HG03095 (cell line): ENCODE results near the gene BRMS1L.
"Not testable (repeated sequence)": the region's sequence is repeated elsewhere in the genome, so short reads cannot be mapped to it uniquely, and the experiment has no call there.

ENCODE experiments used
- ATAC-seq: cut with Tn5 transposase; IDR thresholded peaks from one replicate; pipeline ENCODE4 v1.9.1; 2021; ENCODE audit warnings: moderate library complexity; ENCODE audit not compliant: unreplicated experiment

BRMS1L gene

DNA sequence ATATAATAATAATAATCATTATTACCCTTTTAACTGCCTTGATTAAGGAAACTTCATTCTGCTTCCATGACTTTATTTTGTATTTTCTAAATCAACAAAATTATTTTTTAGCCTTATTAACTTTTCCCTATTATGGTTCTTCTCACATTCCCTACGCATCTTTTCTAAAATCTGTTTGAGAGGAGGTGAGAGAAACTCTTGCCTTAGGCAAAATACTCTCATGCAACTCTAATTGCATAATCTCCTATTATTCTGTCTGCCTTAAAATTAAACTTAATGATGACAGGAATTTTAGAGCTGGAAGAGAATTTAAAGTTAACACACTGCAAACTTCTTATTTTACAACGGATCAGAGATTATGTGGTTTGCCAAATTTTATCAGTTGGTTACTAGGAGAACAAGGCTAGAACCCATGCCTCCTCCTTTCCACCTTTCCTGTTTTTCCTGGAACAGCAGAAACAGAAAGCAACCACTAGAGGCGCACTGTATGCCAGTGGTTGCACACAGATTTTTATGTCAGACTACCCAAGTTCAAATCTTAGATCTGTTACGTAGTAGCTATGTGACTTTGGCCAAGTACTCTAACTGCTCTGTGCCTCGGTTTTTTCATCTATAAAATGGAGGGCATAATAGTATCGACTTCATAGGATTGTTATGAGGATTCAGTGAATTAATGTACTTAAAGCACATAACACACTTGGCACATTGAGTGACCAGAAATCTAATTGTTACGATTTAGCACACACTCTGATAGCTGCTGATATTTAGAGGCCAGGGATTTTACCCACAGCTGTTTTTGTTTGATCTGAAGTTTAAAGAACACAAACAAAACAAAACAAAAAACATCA is 4.3 kb upstream of the BRMS1L start:
- no peak for ATAC-seq

DNA sequence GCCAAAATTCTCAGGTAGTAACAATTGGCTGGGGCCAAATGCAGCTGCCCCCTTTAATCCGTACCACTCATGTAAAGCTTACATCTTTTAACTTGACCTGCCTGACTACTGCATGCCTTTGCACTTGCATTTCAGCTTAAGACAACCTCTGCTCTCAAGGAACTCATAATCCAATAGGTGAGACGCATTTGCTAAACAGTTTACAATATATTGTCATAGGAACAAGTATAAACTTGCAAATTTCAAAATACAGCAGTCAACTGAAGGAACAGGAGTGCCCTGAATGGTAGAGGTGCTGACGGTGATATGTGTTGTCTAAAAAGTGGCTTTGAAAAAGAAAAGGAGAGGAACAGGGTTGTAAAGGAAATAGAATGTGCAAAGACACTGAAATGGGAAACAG is 3.6 kb upstream of the BRMS1L start:
- ATAC-seq, result no peak

DNA sequence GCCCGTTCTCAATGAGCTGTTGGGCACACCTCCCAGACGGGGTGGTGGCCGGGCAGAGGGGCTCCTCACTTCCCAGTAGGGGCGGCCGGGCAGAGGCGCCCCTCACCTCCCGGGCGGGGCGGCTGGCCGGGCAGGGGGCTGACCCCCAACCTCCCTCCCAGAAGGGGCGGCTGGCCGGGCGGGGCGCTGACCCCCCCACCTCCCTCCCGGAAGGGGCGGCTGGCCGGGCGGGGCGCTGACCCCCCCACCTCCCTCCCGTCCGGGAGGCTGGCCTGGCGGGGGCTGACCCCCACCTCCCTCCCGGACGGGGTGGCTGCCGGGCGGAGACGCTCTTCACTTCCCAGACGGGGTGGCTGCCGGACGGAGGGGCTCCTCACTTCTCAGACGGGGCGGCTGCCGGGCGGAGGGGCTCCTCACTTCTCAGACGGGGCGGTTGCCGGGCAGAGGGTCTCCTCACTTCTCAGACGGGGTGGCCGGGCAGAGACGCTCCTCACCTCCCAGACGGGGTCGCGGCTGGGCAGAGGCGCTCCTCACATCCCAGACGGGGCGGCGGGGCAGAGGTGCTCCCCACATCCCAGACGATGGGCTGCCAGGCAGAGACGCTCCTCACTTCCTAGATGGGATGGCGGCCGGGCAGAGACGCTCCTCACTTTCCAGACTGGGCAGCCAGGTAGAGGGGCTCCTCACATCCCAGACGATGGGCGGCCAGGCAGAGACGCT is 1.5 kb upstream of the BRMS1L start:
- not testable (repeated sequence) for ATAC-seq

DNA sequence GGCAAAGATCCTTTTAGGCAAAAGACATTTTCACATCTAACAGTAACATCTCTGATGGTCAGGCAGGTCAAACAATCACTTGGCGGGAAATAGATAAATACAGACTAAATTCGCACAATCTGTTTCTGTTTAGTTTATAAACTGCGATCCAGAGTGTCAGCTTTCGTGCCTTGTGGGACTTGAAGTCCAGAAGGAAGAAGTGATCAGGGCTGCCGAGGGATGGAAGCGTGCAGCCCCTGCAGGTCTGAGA is 245 bp upstream of the BRMS1L start:
- ATAC-seq, result no peak

DNA sequence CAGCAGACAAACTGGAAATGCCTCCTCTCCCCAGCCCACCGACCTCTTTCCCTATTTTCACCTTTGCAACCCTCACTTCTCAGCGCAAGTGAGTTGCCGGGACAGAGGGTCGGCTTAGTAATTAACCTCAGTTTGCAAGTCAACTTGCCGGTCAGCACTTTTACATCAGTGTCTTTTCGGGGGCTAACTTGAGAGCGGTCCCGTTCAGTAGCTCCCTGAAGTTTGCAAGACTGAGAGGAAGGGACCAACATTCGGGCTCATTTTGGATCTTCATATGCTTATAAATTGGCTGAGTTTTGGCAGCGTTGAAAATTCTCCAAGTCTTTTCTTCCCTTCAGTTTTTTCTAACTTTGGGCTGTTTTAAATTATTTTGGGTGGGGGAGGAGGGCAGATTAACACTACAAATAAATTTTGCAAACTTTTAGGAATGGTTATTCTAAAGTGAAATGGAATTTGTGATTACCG is 846 bp downstream of the BRMS1L start:
- ATAC-seq, result no peak

DNA sequence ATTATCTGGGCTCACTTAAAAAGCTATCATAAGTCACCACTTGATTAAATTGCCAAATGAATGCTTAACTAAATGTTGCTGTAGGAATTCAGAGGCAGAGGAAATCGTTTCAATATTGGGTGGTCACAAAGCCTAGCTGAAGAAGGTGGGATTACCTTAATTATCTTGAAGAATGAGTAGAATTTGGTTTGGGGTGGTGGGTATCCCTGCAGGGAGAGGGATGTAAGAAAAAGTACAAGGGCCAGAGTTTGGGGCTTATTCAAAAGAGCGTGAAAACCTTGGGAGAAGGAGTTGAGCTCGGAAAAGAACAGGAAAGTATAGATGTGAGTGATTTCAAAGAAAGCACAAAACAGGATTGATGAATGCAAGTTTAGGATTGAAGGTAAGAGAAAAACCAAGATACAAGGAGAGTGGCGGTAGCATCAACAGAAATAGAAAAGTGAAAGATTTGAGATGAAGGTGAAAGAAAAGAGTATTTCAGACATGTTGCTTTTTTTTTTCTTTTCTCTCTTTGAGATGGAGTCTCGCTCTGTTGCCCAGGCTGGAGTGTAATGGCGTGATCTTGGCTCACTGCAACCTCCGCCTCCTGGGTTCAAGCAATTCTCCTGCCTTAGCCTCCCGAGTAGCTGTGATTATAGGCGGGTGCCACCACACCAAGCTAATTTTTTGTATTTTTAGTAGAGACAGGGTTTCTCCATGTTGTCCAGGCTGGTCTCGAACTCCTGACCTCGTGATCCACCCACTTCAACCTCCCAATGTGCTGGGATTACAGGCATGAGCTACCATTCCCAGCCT is 1.7 kb downstream of the BRMS1L start:
- no peak for ATAC-seq

DNA sequence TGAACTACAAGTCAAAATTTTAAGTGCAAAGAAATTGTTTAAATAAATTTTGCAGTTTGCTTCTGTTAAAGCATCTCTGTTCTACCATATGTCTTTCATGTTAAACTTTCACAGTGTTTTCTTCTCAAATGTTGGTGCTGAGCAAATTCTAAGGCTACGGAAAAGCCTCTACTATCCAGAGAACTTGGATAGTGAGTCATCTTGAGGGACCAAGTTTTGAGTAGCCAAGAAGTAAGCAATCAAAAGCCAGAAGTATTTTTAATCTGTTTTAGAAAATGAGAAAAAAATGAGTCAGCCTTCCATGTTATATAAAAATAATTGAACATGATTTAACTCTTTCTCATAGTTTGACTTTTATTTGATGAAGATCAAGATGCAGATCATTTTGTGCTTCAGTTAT is 3.3 kb downstream of the BRMS1L start:
- ATAC-seq, result no peak

DNA sequence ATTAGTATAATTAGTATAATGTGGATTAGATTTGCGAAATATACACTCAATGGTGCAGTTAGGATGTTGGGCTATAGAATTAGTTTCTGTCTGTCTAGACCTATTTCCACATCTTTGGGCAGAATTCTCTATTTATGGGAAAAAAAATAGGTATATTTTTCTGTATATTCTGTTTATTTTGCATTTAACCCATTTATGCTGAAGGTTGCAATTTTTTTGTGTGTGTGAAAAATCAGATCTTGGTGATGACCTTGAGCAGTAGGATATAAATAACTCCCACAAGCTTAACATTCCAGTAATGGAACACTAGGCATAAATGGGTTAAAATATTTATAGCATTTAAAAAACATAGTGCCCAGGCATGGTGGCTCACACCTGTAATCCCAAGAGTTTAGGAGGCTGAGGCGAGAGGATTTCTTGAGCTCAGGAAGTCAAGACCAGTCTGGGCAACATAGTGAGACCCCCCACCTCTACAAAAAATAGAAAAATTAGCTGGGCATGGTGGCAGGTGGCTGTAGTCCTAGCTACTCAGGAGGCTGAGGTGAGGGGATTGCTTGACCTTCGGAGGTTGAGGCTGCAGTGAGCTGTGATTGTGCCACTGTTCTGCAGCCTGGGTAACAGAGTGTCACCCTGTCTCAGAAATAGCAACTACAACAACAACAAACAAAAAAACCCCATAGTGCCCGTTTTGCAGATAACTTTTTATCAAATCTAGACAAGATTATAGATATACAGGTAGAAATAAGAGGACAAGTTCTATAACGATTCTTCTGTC is 9.3 kb downstream of the BRMS1L start:
- ATAC-seq, result no peak

DNA sequence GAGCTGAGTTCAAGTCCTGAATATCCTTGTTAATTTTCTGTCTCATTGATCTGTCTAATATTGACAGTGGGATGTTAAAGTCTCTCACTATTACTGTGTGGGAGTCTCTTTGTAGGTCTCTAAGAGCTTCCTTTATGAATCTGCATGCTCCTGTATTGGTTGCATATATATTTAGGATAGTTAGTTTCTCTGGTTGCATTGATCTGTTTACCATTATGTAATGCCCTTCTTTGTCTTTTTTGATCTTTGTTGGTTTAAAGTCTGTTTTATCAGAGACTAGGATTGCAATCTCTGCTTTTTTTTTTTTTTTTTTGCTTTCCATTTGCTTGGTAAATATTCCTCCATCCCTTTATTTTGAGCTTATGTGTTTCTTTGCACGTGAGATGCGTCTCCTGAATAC is 15.6 kb downstream of the BRMS1L start:
- ATAC-seq, result not testable (repeated sequence)

DNA sequence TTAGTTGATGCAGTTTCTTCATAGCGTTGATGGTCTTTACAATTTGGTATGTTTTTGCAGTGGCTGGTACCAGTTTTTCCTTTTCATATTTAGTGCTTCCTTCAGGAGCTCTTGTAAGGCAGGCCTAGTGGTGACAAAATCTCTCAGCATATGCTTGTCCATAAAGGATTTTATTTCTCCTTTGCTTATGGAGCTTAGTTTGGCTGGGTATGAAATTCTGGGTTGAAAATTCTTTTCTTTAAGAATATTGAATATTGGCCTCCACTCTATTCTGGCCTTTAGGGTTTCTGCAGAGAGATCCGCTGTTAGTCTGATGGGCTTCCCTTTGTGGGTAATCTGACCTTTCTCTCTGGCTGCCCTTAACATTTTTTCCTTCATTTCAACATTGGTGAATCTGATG is 16.1 kb downstream of the BRMS1L start:
- not testable (repeated sequence) for ATAC-seq

DNA sequence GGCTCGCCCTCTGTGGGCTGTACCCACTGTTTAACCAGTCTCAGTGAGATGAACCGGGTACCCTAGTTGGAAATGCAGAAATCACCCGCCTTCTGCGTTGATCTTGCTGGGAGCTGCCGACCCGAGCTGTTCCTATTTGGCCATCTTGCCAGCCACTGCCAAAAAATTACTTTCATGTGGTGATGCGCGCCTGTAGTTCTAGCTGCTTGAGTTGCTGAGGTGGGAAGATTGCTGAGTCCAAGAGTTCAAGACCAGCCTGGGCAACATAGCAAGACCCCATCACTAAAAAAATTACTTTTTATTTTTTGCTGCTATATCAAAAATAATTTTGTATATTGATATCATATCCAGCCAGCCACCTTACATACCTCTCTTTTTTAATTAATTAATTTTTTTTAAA is 18.4 kb downstream of the BRMS1L start:
- no peak for ATAC-seq

DNA sequence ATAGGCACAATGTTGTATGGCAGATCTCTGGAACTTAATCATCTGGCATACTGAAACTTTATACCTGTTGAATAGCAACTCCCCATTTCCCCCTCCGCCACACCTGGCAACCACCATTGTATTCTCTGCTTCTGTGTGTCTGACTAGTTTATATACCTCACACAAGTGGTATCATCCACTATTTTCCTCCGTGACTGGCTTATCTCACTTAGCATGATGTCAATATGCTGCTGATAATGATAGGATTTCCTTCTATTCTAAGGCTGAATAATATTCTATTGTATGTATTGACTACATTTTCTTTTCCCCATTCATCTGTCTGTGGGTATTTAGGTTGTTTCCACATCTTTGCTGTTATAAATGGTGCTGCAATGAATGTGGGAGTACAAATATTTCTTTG is 21.5 kb downstream of the BRMS1L start:
- ATAC-seq, result no peak

DNA sequence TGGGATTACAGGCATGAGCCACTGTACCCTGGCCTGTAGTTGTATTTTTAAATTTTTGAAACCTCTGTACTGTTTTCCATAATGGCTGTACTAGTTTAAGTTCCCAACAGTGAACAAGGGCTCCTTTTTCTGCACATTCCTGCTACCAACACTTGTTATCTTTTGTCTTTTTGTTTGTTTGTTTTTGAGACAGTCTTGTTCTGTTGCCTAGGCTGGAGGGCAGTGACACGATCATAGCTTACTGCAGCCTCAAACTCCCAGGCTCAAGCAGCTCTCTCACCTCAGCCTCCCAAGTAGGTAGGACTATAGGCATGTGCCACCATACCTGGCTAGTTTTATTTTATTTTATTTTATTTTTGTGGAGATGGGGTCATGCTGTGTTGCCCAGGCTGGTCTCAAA is 23.0 kb downstream of the BRMS1L start:
- no peak for ATAC-seq

DNA sequence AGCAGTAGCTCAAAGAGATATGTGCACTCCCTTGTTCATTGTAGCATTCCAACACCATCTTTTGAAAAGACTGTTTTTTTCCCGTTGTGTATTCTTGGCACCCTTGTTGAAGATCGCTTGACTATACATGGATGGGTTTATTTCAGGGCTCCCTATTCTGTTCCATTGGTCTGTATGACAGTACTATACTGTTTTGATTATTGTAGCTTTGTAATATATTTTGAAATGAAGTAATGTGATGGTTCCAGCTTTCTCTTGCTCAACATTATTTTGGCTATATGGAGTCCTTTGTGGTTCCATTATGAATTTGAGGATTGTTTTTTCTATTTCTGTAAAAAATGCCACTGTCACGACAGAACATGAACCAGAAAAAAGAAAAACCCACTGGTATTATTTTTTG is 25.7 kb downstream of the BRMS1L start:
- no peak for ATAC-seq

DNA sequence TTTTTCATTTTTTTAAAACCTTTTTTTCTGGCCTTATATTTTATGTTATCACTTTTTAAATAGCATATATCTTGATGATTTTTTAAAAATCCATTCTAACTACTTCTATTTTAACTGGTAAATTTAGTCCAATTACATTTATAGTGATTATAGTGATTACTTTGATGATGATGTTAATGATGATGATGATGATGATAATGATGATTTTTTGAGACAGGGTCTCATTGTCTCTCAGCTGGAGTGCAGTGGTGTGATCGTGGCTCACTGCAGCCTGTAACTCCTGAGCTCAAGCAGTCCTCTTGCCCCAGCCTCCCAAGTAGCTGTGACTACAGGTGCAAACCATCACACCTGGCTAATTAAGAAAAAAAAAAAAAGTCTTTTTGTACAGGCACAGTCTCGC is 27.1 kb downstream of the BRMS1L start:
- no peak for ATAC-seq

DNA sequence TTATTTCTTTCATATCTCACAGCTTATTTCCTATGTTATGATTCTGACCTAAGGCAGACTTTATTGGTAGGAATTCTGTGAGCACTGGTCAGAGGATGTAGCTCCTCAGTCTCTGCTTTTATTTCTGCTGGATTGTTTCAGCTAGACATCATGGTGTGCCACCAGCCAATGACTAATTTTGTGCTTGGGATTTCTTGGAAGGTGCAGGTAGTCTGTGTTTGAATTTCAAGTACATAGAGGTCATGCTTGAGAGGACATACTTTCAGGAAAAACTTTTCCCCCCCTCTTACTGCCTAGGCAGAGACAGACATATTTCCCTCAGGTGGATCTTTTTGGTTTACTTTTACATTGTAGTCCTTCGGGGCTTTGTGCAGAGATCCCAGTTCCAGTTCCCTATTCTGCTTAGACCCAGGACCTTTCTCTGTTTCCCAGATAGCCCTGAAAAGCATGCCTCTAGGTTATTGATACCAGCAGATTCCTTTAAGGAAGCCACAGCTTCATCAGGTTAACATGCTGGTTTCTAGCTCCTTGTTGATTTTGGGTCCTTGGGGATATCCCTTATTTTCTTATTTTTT is 28.6 kb downstream of the BRMS1L start:
- ATAC-seq, result no peak

DNA sequence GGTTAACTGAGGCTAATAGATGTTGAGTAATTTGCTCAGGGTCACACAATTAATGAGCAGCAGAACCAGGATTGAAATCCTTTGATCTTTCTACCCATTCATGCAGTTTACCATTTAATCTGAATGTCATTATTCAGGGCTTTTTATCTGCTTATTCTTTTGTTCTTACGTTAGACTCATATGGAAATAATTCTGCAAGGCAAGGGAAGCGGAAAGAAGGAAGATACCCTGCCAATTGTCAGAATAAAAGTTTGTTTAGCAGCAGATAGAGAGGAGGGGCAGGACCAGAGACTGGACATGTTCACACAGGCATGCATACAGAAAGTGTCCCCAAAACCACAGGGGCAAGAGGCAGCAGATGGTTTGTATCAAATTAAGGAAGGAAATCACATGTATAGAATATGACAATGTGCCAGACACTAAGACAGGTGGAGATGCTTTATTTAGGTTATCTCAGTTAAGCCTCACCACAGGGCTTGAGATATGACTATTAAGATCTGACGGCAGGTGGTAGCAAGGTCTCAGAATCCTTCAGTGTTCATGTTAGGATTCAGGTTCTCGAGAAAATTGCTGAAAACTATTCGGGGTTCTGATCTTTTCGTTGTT is 29.8 kb downstream of the BRMS1L start:
- peak; percentile 95 for ATAC-seq

DNA sequence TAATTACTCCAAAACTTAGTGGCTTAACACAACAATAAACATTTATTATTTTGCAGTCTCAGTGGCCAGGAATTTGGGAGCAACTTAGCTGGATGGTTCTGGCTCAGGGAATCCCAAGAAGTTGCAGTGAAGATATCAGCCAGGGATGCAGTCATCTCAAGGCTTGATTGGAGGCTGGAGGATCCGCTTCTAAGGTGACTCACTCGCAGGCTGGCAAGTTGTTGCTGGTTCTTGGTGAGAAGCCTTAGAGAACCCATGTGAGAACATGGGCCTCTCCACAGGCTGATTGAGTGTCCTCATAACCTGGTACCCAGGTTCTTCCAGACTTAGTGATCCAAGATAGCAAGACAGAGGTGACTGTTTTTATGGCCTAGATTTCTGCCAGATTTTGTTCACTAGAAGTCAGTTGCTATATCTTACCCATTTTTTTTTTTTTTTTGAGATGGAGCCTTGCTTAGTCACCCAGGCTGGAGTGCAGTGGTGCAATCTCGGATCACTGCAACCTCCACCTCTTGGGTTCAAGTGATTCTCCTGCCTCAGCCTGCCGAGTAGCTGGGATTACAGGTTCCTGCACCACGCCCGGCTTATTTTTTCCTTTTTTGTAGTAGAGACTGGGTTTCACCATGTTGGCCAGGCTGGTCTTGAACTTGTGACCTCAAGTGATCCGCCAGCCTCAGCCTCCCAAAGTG is 32.5 kb downstream of the BRMS1L start:
- no peak for ATAC-seq

DNA sequence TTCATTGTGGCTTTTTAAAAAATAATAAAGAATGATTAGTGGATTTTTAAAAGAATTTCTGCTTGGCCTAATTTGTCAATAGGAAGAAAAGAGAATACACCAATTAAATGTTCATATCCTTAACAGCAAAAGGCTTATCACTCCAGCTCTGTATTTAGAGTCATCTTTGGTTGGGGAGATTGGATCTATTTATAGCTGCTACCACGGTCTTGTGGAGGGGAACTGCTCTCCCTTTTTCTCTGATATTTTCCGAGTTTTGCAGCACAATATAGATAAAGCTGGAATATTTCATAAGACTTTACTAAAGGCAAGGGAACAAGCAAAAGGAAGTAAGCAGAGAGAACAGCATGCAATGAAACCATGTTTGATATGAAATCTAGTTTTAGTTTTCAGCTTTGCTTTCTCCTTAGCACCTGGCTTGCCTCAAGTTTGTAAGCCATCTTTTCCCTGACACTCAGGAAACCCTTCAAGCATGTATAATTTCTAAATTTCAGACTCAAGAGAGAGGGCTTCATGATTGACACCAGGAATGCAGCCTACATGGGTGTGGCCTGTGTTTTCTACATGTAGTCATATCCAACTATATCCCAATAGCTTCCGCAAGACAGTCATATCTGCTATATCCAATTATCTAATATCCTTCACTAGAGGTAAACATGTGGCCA is 35.2 kb downstream of the BRMS1L start:
- peak; percentile 75 for ATAC-seq
